GM21381 (cell line): ENCODE data around the gene MAP3K3.
A peak's percentile ranks its signal among the peaks of the same experiment; 100 is the strongest.

ENCODE experiments used
- ATAC-seq: cut with Tn5 transposase; IDR thresholded peaks from one replicate; pipeline ENCODE4 v1.9.1; 2021; ENCODE audit warnings: mild to moderate bottlenecking, moderate library complexity; ENCODE audit not compliant: unreplicated experiment

The MAP3K3 gene

DNA sequence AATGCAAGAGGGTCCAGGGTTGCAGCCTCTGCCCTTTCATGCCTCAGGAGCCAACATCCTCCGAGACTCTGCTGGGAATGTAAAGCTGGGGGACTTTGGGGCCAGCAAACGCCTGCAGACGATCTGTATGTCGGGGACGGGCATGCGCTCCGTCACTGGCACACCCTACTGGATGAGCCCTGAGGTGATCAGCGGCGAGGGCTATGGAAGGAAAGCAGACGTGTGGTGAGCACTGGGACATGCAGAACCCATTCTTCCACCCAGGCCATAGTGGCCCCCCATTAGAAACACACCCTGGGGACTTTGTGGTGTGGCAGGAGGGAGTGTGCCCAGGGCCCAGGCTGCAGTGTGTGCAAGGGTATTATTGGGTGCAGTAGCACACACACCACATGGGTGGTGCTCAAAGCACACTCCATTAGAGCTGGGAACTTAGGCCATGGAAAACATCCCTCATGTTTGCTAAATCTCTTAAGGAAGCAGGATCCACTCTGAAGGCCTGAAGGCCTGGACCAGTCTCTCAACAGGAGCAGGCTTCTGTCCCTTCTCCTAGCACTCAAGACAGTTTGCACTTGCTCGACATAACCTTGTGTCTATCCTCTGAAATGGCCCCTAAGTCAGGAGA lies 70.1 kb downstream of the MAP3K3 start:
- no peak for ATAC-seq

- no peak for ATAC-seq
These were observed 71.3 kb downstream of the MAP3K3 start for GRCh38 chr17:63693411-63694113.

DNA sequence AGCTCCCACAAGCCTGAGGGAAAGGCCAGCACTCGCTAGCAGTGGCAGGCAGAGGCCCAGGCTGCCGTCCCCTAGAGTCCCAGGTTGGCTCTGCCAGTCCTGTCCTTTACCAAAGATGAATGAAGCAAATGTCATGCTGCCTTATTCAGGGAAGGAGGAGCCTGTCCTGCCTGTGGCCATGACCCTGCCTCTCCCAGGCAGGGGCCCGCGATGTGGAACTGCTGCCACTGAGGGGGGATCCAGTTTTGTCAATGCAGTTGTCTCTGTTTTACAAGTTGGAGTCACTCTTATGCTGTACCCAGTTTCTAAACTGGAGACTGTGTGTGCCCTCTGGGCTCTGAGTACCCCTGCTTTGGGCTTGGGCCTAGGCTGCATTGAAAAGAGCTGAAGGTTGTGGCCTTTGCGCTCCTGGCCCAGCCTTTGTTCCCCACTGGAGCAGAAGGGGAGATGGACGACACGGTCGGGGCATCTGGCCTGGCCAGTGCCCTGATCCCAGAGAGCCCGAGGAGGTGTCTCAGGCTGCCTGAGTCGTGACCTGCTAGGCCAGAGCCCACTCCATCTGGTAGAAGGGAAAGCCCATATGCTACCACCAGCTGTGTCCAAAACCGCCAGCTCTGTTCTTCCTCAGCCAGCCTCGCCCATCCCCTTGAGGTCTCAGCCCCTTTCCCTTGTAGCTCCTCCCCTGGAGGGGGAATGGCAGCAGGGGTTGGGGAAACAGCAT lies 72.2 kb downstream of the MAP3K3 start:
- ATAC-seq = no peak

DNA sequence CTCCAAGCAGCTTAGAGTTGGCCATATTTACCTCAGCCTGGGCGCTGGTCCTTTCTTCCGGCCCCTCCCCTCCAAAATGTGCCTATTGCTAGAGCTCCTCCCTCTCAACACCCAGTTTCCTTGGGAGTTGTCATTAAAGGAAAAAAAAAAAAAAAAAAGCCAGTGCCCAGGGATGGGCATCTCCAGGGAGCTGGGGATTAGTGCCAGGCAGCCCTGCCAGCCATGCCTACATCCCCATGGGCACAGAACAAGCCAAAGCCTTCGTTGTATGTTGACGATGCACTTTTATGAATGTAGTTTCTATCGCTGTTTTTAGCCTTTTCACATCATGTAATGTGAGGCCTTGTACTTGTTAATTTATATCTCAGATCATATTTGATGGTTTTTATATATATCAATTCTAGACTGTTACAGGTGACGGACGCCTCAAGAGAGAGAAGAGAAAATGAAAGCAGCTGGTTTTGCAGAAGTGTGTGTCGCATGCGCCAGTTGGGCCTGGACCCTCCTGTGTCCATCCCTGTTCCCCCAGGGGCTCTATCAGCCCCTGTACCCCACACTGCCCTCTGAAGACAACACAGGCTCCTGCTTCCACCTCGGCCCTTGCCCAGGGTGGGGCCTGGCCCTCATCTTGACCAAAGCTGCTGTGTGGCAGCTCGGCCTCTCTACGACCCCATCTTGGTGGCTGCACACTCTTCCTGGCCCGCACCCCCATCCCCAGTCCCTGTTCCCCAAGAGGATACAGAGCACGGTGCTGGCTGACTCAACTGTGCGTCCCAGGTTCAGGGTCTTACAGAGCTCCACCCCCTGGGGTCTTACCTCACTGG lies 72.9 kb downstream of the MAP3K3 start:
- ATAC-seq = no peak

DNA sequence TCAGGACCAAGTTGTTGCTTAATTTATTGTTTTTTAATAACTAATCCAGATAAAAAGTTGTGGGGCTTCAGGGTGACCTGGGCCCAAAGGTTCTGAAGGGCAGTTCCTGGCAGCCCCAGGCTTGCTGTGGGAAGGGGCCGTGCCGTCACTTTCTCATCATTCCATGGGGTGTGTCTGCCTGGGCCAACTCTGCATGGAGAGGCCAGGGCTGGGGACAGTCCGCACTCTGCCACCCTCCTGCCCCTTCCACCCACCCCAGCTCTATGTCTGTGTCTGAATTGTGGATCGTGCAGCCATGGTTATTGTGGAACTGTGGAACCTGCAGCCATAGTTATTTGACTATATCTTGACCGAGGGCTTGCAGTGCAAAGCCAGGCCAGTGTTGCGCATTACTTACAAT lies 73.7 kb downstream of the MAP3K3 start:
- no peak for ATAC-seq

GRCh38 chr17:63696381-63696961 lies 74.3 kb downstream of the MAP3K3 start:
- ATAC-seq = no peak

- peak; percentile 26 for ATAC-seq
These were observed 75.4 kb downstream of the MAP3K3 start for GRCh38 chr17:63697341-63698286.

GRCh38 chr17:63698381-63698885 lies 76.2 kb downstream of the MAP3K3 start:
- no peak for ATAC-seq

- peak; percentile 28 for ATAC-seq
These were observed 76.8 kb downstream of the MAP3K3 start for GRCh38 chr17:63698886-63699637.

GRCh38 chr17:63699638-63700527 lies 77.7 kb downstream of the MAP3K3 start, which contains the start of gene LIMD2:
Gene LIMD2, minus strand, starts transcription at chr17:63700125. Its CDS starts 827 bp downstream, at chr17:63699298.
- ATAC-seq = peak; percentile 15

- no peak for ATAC-seq
These were observed 78.6 kb downstream of the MAP3K3 start for GRCh38 chr17:63700528-63701455.

GRCh38 chr17:63701456-63701820 lies 79.2 kb downstream of the MAP3K3 start:
- ATAC-seq = no peak

DNA sequence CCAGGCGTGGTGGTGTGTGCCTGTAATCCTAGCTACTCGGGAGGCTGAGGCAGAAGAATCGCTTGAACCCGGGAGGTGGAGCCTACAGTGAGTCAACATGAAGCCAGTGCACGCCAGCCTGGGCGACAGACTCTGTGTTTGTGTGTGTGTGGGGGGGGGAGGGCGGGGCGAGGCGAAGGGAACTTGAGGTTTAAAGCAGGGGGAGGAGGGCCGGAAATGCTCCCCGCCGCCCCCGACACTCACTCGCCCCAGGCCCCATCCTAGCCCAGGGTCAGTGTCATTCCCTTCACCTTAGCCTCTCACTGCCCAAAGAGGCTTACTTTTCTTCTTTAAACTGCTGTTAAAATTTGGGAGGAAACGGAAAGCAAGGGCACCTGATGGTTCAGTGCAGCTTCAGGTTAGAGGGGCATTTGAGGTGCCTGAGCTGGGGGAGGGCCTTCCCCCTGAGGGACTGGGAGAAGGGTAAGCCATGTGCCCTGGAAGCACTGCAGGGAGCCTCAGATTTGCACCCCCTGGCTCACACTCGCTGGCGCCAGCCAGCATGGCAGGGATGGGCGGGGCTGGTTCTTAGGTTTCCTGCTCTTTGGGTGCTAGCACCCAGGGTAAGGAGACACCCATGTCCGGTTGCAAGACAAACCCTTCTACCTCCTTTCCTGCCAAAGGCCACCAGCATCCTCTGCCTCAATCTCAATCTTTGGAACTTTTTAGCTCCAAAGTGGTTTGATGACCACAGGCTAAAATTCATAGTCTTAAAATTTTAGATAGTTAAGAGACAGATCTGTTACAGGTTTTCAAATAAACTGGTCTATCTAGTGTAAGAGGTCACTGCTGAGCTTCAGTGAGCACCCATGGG lies 79.9 kb downstream of the MAP3K3 start:
- no peak for ATAC-seq

GRCh38 chr17:63702721-63703015 lies 80.5 kb downstream of the MAP3K3 start:
- no peak for ATAC-seq

GRCh38 chr17:63703029-63703428 lies 80.8 kb downstream of the MAP3K3 start:
- ATAC-seq = no peak
